ENCODE data around the gene COA4.

COA4 gene

DNA sequence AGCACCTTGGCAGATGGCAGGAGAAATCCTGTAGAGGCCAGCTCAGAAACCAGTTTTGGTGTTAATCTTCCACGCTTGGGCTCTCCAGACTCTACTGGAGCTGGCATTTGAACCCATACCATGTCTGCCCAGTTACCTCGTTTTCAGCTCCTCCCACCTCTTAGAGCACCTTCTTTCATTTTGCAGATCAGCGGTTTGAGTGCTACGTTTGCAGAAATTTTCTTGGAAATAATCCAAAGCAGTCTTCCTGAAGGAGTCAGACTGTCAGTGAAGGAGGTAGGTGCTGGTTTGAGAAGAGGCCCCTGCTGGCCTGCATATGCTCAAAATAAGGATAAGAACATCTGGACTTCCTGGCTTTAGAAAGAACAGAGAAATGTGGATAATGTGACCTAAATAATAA, 13.7 kb downstream of the COA4 start:
- DNase-seq, result no peak

DNA sequence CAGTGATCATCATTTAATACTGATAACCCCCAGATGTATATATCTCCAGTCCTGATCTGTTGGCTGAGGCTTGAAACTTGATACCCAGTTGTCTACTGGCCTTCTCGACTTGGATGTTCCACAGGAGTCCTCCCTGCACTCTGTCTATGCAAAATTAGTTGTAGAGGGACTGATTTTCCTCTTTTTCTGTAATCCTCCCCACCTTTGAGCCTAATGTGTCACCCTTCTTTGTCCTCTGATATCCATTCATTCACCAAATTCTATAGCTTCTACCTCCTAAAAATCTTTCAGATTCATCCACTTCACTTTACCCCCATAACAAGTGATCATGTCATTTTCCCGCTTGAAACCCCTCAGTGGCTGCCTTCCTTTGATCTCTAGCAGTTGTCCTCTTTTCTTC, 16.4 kb downstream of the COA4 start:
- no peak for DNase-seq

DNA sequence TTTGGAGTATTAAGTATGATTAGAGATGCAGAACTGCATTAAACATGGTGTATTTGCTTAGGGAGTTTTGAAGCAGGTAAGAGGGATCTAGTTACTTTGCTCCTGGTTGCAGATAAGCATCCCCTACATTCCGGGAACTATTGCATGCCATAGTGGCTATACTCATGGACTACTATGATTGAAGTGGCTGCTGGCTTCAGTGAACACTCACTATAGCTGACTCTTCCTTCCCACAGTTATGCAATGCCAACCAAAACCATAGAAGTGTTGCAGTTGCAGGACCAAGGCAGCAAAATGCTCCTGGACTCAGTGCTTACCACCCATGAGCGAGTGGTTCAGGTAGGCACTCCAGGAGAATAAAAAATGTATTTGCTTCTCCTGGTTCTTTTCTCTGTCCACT, 17.0 kb downstream of the COA4 start:
- DNase-seq, result no peak

DNA sequence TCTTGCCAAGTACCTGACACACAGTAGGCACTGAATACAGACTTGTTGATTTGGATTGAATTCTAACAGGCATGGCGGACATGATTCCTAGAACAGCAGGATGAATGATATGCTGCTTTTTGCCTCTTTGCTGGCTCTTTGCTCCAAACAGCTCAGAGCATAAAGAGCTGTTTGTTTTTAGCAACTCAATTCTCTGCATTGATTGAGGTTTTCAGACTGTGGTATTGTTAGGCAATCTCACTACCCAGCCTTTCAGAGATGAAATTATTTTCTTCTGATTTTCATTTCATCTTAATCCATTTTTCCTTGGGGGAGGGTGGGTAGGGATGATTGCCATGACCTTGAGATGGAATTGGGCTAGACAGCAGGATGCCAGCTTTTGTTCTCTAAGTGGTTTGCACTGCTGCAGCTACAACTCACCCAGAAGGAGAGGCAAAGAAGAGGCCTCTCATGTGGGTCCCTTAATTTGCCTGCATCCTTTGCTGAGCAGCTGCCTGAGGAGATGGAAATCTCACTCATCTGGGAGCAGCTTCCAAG, 20.5 kb downstream of the COA4 start:
- DNase-seq, result peak; percentile 18

DNA sequence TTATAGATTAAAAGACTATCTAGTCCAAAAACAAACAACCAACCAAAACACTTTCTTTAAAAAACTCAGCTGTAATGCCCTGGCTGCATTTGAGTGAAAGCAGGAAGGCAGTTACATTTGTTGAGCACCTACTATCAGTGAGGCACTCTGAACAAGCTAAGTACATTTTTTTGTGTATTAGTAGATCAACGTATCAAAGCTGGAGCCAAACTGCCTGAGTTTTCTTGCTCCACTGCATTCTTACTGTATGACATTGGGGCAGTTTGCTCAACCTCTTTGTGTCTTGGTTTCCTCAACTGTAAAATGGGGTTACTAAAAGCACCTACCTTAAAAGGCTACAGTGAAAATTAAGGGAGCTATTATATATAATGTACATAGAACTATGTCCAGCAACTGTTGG, 22.0 kb downstream of the COA4 start:
- no peak for DNase-seq

DNA sequence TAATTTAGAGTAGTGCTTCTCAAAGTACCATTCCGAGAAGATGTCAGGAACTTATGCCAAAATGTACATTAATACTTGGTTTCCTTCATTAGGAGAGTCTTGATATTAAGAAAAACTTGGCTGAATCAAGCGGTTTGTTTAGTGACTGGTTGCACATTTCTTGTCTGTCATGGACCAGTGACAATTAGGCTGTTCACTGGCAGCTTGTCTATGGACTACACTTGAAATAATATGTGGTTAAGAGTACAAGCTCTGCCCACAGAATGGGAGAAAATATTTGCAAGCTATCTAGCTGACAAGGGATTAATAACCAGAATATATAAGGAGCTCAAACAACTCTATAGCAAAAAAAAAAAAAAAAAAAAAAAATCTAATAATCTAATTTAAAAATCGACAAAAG, 24.6 kb downstream of the COA4 start:
- no peak for DNase-seq

DNA sequence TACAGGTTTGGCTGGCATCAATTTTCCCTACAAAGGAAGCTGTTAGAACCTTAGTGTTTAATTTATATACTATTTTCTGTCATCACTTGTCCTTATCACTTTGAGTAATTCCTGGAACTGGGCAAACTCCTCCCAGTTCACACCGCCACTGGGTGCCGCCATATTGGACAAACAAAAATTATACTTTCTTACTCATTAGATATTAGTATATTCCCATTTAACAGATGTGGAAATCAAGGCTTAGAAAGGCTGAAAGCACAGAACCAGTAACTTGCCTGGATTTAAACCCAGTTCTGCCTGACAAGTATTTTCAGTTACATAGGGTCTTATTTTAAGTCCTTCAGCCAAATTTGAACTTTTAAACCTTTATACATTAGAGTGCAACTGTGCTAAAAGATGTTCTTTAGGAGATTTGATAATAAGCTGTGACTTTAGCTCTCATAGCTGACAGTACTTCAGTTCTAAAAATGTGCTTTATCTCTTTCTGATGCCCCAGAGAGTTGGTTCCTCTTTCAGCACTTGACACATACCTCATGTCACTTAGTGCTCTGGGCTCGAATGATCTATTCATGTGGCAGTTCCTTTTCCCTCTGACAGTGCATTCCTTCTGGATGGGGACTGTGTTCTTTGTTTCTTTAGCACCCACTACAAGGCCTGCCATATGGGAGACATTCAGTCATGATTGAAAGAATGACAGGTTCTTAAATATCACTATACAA, 25.4 kb downstream of the COA4 start:
- DNase-seq, result no peak

DNA sequence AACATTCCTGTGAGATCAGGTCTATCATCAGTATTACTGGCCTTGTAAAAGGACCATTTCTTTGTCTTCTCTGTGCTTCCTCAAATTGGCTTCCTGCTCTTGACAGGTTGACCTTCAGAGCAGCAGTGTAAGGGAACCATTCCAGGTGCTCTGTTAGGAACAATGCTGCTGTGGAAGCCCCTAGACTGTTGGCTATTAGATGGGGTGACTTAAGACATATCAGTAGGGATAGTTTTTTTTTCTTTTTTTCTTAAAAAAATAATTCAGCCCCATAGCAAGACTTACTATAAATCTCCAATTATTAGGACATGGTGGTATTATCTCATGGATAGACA, 37.6 kb downstream of the COA4 start:
- no peak for DNase-seq

DNA sequence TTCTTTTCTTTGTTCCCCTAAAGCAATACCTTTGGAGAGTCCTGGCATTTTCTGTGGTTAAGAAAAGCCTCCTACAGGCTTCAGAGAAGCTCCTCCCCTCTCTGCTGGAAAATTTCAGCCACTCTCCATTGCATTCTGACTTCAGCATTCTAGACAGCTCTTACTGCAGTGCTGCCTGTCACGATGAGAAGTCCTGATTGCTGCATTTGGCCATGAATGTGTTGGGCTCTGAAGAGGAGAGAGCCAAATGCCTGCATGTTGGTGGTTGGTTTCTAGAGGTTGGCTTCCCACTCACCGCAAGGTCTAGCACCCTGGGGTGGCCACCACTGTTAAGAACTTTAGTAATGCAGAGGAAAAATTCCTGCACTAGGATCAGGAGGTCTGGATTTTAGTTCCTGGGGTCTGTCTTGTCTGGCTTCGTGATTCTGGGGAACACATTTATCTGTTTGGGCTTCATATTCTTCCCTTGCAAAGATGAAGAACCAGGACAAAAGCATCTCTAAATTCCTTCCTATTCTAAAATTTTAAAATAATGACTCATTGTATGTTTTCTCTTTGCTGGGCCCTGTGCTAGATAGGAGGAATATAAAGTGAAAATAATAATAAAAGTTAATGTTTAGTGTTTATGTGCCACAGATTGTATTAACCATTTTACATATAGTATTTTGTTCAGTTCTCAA, 38.1 kb downstream of the COA4 start:
- no peak for DNase-seq

DNA sequence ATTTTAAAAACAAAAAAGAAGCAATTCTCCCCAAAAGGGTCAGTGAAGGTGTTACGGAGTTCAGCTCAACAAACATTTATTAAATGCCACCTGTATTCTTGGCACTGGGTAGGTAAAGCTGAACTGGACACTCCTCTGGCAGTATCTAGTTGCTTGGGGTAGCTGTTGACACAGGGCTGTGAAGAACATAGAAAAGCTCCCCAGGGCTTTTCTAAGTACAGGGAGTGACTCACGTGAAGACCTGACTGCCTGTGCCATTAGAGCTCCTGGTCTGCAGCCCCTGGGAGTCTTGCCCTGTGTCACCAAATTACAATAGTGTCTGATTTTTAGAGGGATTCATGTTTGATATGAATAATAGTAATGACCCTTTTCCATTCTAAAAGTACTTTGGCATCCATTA, 43.6 kb downstream of the COA4 start:
- no peak for DNase-seq

DNA sequence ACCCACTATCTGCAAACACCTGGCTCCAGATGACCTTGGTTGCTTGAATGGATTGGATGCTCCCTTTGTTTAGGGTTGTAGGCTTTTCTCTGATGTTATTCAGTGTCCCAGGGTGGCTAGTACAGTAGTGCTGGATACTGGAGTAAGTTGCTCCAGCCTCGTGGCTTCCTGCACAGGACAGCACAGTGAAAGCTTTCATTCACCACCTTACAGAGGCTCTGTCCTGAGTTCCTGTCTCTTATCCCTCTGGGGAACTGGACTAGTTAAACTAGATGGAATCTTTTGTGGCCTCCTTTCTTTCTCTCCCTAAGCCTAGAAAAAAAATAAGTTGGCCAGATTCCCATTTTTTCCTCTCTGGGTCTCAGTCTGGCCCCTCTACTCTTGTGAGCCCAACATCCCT, 46.4 kb downstream of the COA4 start:
- DNase-seq, result no peak
